AG09309 (cell line): ENCODE data around the gene FOXO6.
"Not testable (repeated sequence)": the region's sequence is repeated elsewhere in the genome, so short reads cannot be mapped to it uniquely, and the experiment has no call there.

Experiments used
- DNase-seq: peaks from one replicate; pipeline ENCODE4 v3.0.0-alpha.2; 2010; ENCODE audit warnings: low read depth
- H3K4me3 ChIP-seq: 2 replicates; pipeline ENCODE4 v1.5.1; 2011; ENCODE audit warnings: mild to moderate bottlenecking, low read depth, low read length, moderate library complexity; ENCODE audit not compliant: control insufficient read depth
- CTCF ChIP-seq: IDR thresholded peaks from 2 replicates; pipeline ENCODE4 v1.5.1; 2011; ENCODE audit warnings: mild to moderate bottlenecking, low read depth, low read length, inconsistent platforms; ENCODE audit not compliant: insufficient read depth, control insufficient read depth; ENCODE audit errors: missing control alignments

FOXO6 gene

GRCh38 chr1:41329662-41330587 is 31.3 kb upstream of the FOXO6 start:
- TF ChIP-seq CTCF, result no peak
- H3K4me3 ChIP-seq, result no peak overlapping the region
- no peak for DNase-seq

GRCh38 chr1:41330588-41331545 is 30.4 kb upstream of the FOXO6 start:
- no peak for DNase-seq
- TF ChIP-seq CTCF, result no peak
- H3K4me3 ChIP-seq, result no peak overlapping the region

- H3K4me3 ChIP-seq, result no peak overlapping the region
- no peak for TF ChIP-seq CTCF
- no peak for DNase-seq
Measured at GRCh38 chr1:41331546-41331917, 29.7 kb upstream of the FOXO6 start.

- H3K4me3 ChIP-seq, DNase-seq: not testable (repeated sequence)
Measured at GRCh38 chr1:41332161-41332560, 29.1 kb upstream of the FOXO6 start.

GRCh38 chr1:41333146-41333784 is 28.0 kb upstream of the FOXO6 start:
- TF ChIP-seq CTCF, result no peak
- no peak overlapping the region for H3K4me3 ChIP-seq
- DNase-seq, result no peak

- no peak for DNase-seq
- no peak for TF ChIP-seq CTCF
- H3K4me3 ChIP-seq, result no peak overlapping the region
Measured at GRCh38 chr1:41338820-41339219, 22.4 kb upstream of the FOXO6 start.
